ENCODE results near the gene CNKSR3.
"Not testable (repeated sequence)": the region's sequence is repeated elsewhere in the genome, so short reads cannot be mapped to it uniquely, and the experiment has no call there.

Gene CNKSR3

GRCh38 chr6:154510144-154510905 lies at the start of gene CNKSR3:
Gene CNKSR3, minus strand, starts transcription at chr6:154510685. Its CDS starts 571 bp downstream, at chr6:154510114.
- Histone ChIP-seq H3K27me3 (ENCODE audit: control insufficient read depth, insufficient read depth, low read length) (peaks cover 80% of the 10 kb centered on the region), H3K9ac (ENCODE audit: low read length) (peak within 1 kb of the TSS; percentile 82), H3K36me3 (ENCODE audit: control insufficient read depth, insufficient read depth, low read length) (no peaks in the 10 kb centered on the region), H3K4me1 (ENCODE audit: control insufficient read depth, insufficient read depth, low read length) (peaks cover 24% of the 10 kb centered on the region), H3K27ac (ENCODE audit: low read depth, low read length) (peak within 1 kb of the TSS; percentile 13; the same call in 1 of the 2 replicates), H3K4me3 (ENCODE audit: low read depth, low read length) (peak within 1 kb of the TSS; percentile 86), H3K9me3 (ENCODE audit: control insufficient read depth, insufficient read depth, low read depth, low read length) (no peaks in the 10 kb centered on the region)

- H3K4me3 ChIP-seq (ENCODE audit: low read depth, low read length): no peak overlapping the region
- H3K27me3 ChIP-seq (ENCODE audit: control insufficient read depth, insufficient read depth, low read length): no peaks in the 10 kb centered on the region
- no peak overlapping the region for H3K27ac ChIP-seq (ENCODE audit: low read depth, low read length)
- H3K9me3 ChIP-seq (ENCODE audit: control insufficient read depth, insufficient read depth, low read depth, low read length): no peaks in the 10 kb centered on the region
- peaks cover 5% of the 10 kb centered on the region for H3K4me1 ChIP-seq (ENCODE audit: control insufficient read depth, insufficient read depth, low read length)
- H3K36me3 ChIP-seq (ENCODE audit: control insufficient read depth, insufficient read depth, low read length): no peaks in the 10 kb centered on the region
- H3K9ac ChIP-seq (ENCODE audit: low read length): no peak overlapping the region
Observed at GRCh38 chr6:154558984-154559383, 48.5 kb upstream of the CNKSR3 start.

DNA sequence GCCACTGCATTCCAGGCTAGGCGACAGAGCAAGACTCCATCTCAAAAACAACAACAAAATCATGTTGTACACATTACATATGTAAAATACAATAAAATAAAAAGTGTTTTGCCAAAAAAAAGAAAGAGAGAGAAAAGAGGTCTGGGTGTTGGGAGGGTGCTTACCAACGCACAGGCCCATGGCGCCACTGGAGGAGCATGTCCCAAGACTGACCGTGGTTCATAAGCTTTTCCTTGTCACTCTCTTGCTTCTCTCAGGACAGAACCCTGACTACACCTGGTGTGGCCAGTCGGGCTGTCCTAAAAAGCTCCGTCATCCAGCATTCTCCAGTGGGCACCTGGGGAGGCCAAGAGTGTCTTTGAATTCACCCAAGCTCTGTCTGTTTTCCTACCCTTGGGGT lies 48.0 kb upstream of the CNKSR3 start:
- Histone ChIP-seq H3K27me3 (ENCODE audit: control insufficient read depth, insufficient read depth, low read length) (no peaks in the 10 kb centered on the region), H3K36me3 (ENCODE audit: control insufficient read depth, insufficient read depth, low read length) (no peaks in the 10 kb centered on the region), H3K9me3 (ENCODE audit: control insufficient read depth, insufficient read depth, low read depth, low read length) (no peaks in the 10 kb centered on the region), H3K4me3 (ENCODE audit: low read depth, low read length) (no peak overlapping the region), H3K4me1 (ENCODE audit: control insufficient read depth, insufficient read depth, low read length) (peaks cover 5% of the 10 kb centered on the region), H3K9ac (ENCODE audit: low read length) (no peak overlapping the region), H3K27ac (ENCODE audit: low read depth, low read length) (no peak overlapping the region)

GRCh38 chr6:154555073-154555677 lies 44.7 kb upstream of the CNKSR3 start:
- Histone ChIP-seq H3K27ac (ENCODE audit: low read depth, low read length) (no peak overlapping the region), H3K9me3 (ENCODE audit: control insufficient read depth, insufficient read depth, low read depth, low read length) (no peaks in the 10 kb centered on the region), H3K4me3 (ENCODE audit: low read depth, low read length) (no peak overlapping the region), H3K27me3 (ENCODE audit: control insufficient read depth, insufficient read depth, low read length) (no peaks in the 10 kb centered on the region), H3K4me1 (ENCODE audit: control insufficient read depth, insufficient read depth, low read length) (peaks cover 5% of the 10 kb centered on the region), H3K9ac (ENCODE audit: low read length) (no peak overlapping the region), H3K36me3 (ENCODE audit: control insufficient read depth, insufficient read depth, low read length) (no peaks in the 10 kb centered on the region)

DNA sequence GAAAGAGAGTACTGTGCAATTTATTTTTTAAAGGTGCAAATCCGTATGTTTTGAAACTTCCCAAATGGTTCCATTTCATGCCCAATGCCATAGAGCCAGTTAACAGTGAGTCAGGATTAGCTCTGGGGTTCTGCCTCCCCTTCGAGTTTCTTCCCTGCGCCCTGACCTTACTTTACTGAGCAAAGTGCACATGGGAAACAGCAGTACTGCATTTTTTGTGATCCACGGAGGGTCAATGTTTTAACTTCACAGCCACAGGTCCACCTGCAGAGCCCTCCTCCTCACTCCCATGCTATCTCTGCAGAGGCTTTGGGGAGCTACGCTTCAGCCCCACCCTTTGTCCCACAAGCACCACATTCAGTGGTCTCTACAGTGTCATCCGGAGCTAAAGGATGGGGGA lies 44.0 kb upstream of the CNKSR3 start:
- no peak overlapping the region for H3K4me3 ChIP-seq (ENCODE audit: low read depth, low read length)
- H3K9ac ChIP-seq (ENCODE audit: low read length): no peak overlapping the region
- H3K27ac ChIP-seq (ENCODE audit: low read depth, low read length): no peak overlapping the region
- no peaks in the 10 kb centered on the region for H3K9me3 ChIP-seq (ENCODE audit: control insufficient read depth, insufficient read depth, low read depth, low read length)
- H3K4me1 ChIP-seq (ENCODE audit: control insufficient read depth, insufficient read depth, low read length): peaks cover 5% of the 10 kb centered on the region
- H3K36me3 ChIP-seq (ENCODE audit: control insufficient read depth, insufficient read depth, low read length): no peaks in the 10 kb centered on the region
- no peaks in the 10 kb centered on the region for H3K27me3 ChIP-seq (ENCODE audit: control insufficient read depth, insufficient read depth, low read length)

- H3K9me3 ChIP-seq (ENCODE audit: control insufficient read depth, insufficient read depth, low read depth, low read length): no peaks in the 10 kb centered on the region
- H3K27ac ChIP-seq (ENCODE audit: low read depth, low read length): no peak overlapping the region
- no peaks in the 10 kb centered on the region for H3K36me3 ChIP-seq (ENCODE audit: control insufficient read depth, insufficient read depth, low read length)
- H3K4me1 ChIP-seq (ENCODE audit: control insufficient read depth, insufficient read depth, low read length): peaks cover 5% of the 10 kb centered on the region
- H3K27me3 ChIP-seq (ENCODE audit: control insufficient read depth, insufficient read depth, low read length): no peaks in the 10 kb centered on the region
- no peak overlapping the region for H3K9ac ChIP-seq (ENCODE audit: low read length)
- no peak overlapping the region for H3K4me3 ChIP-seq (ENCODE audit: low read depth, low read length)
Observed at GRCh38 chr6:154550779-154551178, 40.3 kb upstream of the CNKSR3 start.

- Histone ChIP-seq H3K36me3 (ENCODE audit: control insufficient read depth, insufficient read depth, low read length) (no peaks in the 10 kb centered on the region), H3K27me3 (ENCODE audit: control insufficient read depth, insufficient read depth, low read length) (peaks cover 9% of the 10 kb centered on the region; the same call in 1 of the 2 replicates), H3K9ac (ENCODE audit: low read length) (no peak overlapping the region), H3K9me3 (ENCODE audit: control insufficient read depth, insufficient read depth, low read depth, low read length) (no peaks in the 10 kb centered on the region), H3K27ac (ENCODE audit: low read depth, low read length) (no peak overlapping the region), H3K4me1 (ENCODE audit: control insufficient read depth, insufficient read depth, low read length) (no peaks in the 10 kb centered on the region), H3K4me3 (ENCODE audit: low read depth, low read length) (no peak overlapping the region)
Observed at GRCh38 chr6:154549179-154549578, 38.7 kb upstream of the CNKSR3 start.

- Histone ChIP-seq H3K9ac (ENCODE audit: low read length) (no peak overlapping the region), H3K4me3 (ENCODE audit: low read depth, low read length) (no peak overlapping the region), H3K36me3 (ENCODE audit: control insufficient read depth, insufficient read depth, low read length) (no peaks in the 10 kb centered on the region), H3K27ac (ENCODE audit: low read depth, low read length) (no peak overlapping the region), H3K4me1 (ENCODE audit: control insufficient read depth, insufficient read depth, low read length) (peaks cover 5% of the 10 kb centered on the region), H3K27me3 (ENCODE audit: control insufficient read depth, insufficient read depth, low read length) (peaks cover 17% of the 10 kb centered on the region; the same call in 1 of the 2 replicates), H3K9me3 (ENCODE audit: control insufficient read depth, insufficient read depth, low read depth, low read length) (no peaks in the 10 kb centered on the region)
Observed at GRCh38 chr6:154548130-154548830, 37.8 kb upstream of the CNKSR3 start.

DNA sequence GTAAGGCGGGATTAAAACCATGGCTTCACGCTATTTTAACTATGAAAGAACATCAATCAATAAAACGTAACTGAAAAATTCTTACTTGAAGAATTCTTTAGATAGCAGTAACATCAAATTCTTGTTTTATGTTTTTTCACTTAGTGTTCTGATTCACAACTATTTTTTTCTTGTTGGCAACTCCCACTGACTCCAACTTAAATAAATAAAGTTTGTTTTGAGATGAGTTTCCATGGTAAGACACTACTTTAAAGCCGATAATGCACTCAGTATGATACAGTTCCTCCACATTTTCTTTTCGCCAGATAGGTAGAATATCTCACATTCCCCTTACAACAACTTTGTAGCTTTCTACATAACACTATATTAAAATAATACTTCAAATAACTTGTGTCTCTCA lies 33.1 kb upstream of the CNKSR3 start:
- H3K9ac ChIP-seq (ENCODE audit: low read length): no peak overlapping the region
- H3K27ac ChIP-seq (ENCODE audit: low read depth, low read length): no peak overlapping the region; the same call in 1 of the 2 replicates
- H3K9me3 ChIP-seq (ENCODE audit: control insufficient read depth, insufficient read depth, low read depth, low read length): no peaks in the 10 kb centered on the region
- H3K36me3 ChIP-seq (ENCODE audit: control insufficient read depth, insufficient read depth, low read length): no peaks in the 10 kb centered on the region
- H3K4me3 ChIP-seq (ENCODE audit: low read depth, low read length): no peak overlapping the region
- H3K4me1 ChIP-seq (ENCODE audit: control insufficient read depth, insufficient read depth, low read length): peaks cover 20% of the 10 kb centered on the region
- H3K27me3 ChIP-seq (ENCODE audit: control insufficient read depth, insufficient read depth, low read length): peaks cover 25% of the 10 kb centered on the region; the same call in 1 of the 2 replicates

DNA sequence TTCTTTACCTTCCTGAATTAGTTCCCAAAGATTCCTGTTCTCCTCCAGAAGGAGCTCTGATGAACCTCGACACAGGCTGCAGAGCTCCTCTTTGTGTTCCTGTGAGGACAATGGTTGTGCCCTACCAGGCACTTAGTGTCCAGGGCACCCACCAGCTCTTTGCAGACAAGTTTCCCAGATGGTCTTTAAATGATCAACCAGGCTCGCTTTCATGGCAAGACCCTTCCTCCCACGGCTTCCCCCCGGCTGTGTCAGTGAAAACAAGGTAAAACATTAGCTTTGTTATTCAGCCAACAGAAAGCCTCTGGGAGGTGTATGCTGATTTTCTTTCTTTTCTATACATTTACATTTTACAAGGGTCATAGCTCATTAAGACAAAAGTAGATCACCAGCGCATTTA lies 32.3 kb upstream of the CNKSR3 start:
- Histone ChIP-seq H3K9me3 (ENCODE audit: control insufficient read depth, insufficient read depth, low read depth, low read length) (no peaks in the 10 kb centered on the region), H3K9ac (ENCODE audit: low read length) (peak overlapping the region; percentile 35)

GRCh38 chr6:154541837-154542236 lies 31.4 kb upstream of the CNKSR3 start:
- peaks cover 34% of the 10 kb centered on the region for H3K4me1 ChIP-seq (ENCODE audit: control insufficient read depth, insufficient read depth, low read length)
- peaks cover 25% of the 10 kb centered on the region; the same call in 1 of the 2 replicates for H3K27me3 ChIP-seq (ENCODE audit: control insufficient read depth, insufficient read depth, low read length)
- H3K4me3 ChIP-seq (ENCODE audit: low read depth, low read length); H3K27ac ChIP-seq (ENCODE audit: low read depth, low read length); H3K9ac ChIP-seq (ENCODE audit: low read length); H3K36me3 ChIP-seq (ENCODE audit: control insufficient read depth, insufficient read depth, low read length); H3K9me3 ChIP-seq (ENCODE audit: control insufficient read depth, insufficient read depth, low read depth, low read length): not testable (repeated sequence)

More for the DNA sequence above, 32.3 kb upstream of the CNKSR3 start:
- Histone ChIP-seq H3K36me3 (ENCODE audit: control insufficient read depth, insufficient read depth, low read length) (no peaks in the 10 kb centered on the region), H3K27me3 (ENCODE audit: control insufficient read depth, insufficient read depth, low read length) (peaks cover 25% of the 10 kb centered on the region; the same call in 1 of the 2 replicates), H3K27ac (ENCODE audit: low read depth, low read length) (peak overlapping the region; percentile 19; the same call in 1 of the 2 replicates), H3K4me1 (ENCODE audit: control insufficient read depth, insufficient read depth, low read length) (peaks cover 25% of the 10 kb centered on the region), H3K4me3 (ENCODE audit: low read depth, low read length) (peak overlapping the region; percentile 14; the same call in 1 of the 2 replicates)
